Measurements from ENCODE around the gene FBLN1.

- TF ChIP-seq, protein P1, sequence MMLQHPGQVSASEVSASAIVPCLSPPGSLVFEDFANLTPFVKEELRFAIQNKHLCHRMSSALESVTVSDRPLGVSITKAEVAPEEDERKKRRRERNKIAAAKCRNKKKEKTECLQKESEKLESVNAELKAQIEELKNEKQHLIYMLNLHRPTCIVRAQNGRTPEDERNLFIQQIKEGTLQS (CRISPR knock-in tag; conservative IDR thresholded peaks at IDR 0.05), result no peak
- TF ChIP-seq JUN (CRISPR knock-in tag; IDR thresholded peaks at IDR 0.05), result no peak
- TF ChIP-seq, protein P2, sequence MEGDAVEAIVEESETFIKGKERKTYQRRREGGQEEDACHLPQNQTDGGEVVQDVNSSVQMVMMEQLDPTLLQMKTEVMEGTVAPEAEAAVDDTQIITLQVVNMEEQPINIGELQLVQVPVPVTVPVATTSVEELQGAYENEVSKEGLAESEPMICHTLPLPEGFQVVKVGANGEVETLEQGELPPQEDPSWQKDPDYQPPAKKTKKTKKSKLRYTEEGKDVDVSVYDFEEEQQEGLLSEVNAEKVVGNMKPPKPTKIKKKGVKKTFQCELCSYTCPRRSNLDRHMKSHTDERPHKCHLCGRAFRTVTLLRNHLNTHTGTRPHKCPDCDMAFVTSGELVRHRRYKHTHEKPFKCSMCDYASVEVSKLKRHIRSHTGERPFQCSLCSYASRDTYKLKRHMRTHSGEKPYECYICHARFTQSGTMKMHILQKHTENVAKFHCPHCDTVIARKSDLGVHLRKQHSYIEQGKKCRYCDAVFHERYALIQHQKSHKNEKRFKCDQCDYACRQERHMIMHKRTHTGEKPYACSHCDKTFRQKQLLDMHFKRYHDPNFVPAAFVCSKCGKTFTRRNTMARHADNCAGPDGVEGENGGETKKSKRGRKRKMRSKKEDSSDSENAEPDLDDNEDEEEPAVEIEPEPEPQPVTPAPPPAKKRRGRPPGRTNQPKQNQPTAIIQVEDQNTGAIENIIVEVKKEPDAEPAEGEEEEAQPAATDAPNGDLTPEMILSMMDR (IDR thresholded peaks at IDR 0.05), result no peak
- TF ChIP-seq RELA (CRISPR knock-in tag; IDR thresholded peaks at IDR 0.05; ENCODE audit: borderline replicate concordance), result no peak
- TF ChIP-seq GTF2I (CRISPR knock-in tag; conservative IDR thresholded peaks at IDR 0.05), result no peak
- no peak for TF ChIP-seq ZNF121 (CRISPR knock-in tag; IDR thresholded peaks at IDR 0.05)
- no peak for TF ChIP-seq CREB1 (CRISPR knock-in tag; IDR thresholded peaks at IDR 0.05)
- TF ChIP-seq CREM (CRISPR knock-in tag; IDR thresholded peaks at IDR 0.05), result no peak
- no peak for TF ChIP-seq TP53 (CRISPR knock-in tag; IDR thresholded peaks at IDR 0.05)
- no peak for TF ChIP-seq CBFB (CRISPR knock-in tag; IDR thresholded peaks at IDR 0.05; ENCODE audit: low read depth)
These were observed 11.8 kb upstream of the FBLN1 start for GRCh38 chr22:45490836-45491235.
